Measurements from ENCODE around the gene PCDHA1. TPM values are rescaled to one million over a fixed set of nuclear protein-coding genes. Genes with fewer than 3 reads are reported as not detected.

Gene PCDHA1
- total RNA-seq, 1 donor from 2014 or later, result not detected

- Mint-ChIP-seq H3K27ac (ENCODE audit: unreplicated experiment) (no peak overlapping the region), H3K27me3 (ENCODE audit: low read depth) (no peaks in the 10 kb centered on the region), H3K4me3 (no peak overlapping the region), H3K4me1 (no peaks in the 10 kb centered on the region), H3K9me3 (peaks cover 9% of the 10 kb centered on the region), H3K36me3 (ENCODE audit: low read depth) (peaks cover 17% of the 10 kb centered on the region)
- TF ChIP-seq, protein P1, sequence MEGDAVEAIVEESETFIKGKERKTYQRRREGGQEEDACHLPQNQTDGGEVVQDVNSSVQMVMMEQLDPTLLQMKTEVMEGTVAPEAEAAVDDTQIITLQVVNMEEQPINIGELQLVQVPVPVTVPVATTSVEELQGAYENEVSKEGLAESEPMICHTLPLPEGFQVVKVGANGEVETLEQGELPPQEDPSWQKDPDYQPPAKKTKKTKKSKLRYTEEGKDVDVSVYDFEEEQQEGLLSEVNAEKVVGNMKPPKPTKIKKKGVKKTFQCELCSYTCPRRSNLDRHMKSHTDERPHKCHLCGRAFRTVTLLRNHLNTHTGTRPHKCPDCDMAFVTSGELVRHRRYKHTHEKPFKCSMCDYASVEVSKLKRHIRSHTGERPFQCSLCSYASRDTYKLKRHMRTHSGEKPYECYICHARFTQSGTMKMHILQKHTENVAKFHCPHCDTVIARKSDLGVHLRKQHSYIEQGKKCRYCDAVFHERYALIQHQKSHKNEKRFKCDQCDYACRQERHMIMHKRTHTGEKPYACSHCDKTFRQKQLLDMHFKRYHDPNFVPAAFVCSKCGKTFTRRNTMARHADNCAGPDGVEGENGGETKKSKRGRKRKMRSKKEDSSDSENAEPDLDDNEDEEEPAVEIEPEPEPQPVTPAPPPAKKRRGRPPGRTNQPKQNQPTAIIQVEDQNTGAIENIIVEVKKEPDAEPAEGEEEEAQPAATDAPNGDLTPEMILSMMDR (conservative IDR thresholded peaks at IDR 0.05), result no peak
- DNase-seq (ENCODE audit: low read depth, low spot score), result no peak
These were observed 167.3 kb downstream of the PCDHA1 start for GRCh38 chr5:140953234-140953633.

GRCh38 chr5:140962190-140962589 is 176.2 kb downstream of the PCDHA1 start:
- H3K27me3 Mint-ChIP-seq (ENCODE audit: low read depth), result peaks cover 11% of the 10 kb centered on the region
- TF ChIP-seq, protein P1 (conservative IDR thresholded peaks at IDR 0.05), result no peak
- peaks cover 16% of the 10 kb centered on the region for H3K4me1 Mint-ChIP-seq
- no peak for DNase-seq (ENCODE audit: low read depth, low spot score)
- no peaks in the 10 kb centered on the region for H3K9me3 Mint-ChIP-seq
- H3K27ac Mint-ChIP-seq (ENCODE audit: unreplicated experiment), result no peak overlapping the region
- no peaks in the 10 kb centered on the region for H3K36me3 Mint-ChIP-seq (ENCODE audit: low read depth)
- no peak overlapping the region for H3K4me3 Mint-ChIP-seq

DNA sequence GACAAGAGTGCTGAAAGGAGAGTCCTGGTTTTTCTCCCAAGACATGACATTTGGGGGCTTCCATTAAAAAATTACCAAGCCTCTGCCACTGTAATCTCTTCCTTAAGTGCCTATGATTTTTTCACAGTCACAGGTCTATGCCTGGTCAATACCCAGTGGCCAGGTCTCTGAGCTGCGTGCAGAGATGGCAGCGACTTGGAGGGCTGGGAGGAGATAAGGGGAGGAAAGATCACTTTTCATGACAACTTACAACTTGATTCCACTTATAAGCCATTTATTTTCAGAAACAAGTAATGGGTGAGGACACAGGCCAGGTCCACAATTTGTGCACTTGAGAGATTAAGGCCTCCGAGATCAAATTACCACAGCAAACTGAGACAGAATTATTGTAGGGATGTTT is 178.4 kb downstream of the PCDHA1 start:
- H3K27me3 Mint-ChIP-seq (ENCODE audit: low read depth), result peaks cover 11% of the 10 kb centered on the region
- H3K4me1 Mint-ChIP-seq, result peaks cover 16% of the 10 kb centered on the region
- no peak for DNase-seq (ENCODE audit: low read depth, low spot score)
- H3K4me3 Mint-ChIP-seq, result peak overlapping the region; percentile 91
- H3K9me3 Mint-ChIP-seq, result no peaks in the 10 kb centered on the region
- TF ChIP-seq, protein P1 (conservative IDR thresholded peaks at IDR 0.05), result no peak
- no peak overlapping the region for H3K27ac Mint-ChIP-seq (ENCODE audit: unreplicated experiment)
- H3K36me3 Mint-ChIP-seq (ENCODE audit: low read depth), result no peaks in the 10 kb centered on the region

- Mint-ChIP-seq H3K36me3 (ENCODE audit: low read depth) (no peaks in the 10 kb centered on the region), H3K27me3 (ENCODE audit: low read depth) (peaks cover 11% of the 10 kb centered on the region), H3K9me3 (no peaks in the 10 kb centered on the region), H3K4me1 (peaks cover 16% of the 10 kb centered on the region), H3K4me3 (peak overlapping the region; percentile 91), H3K27ac (ENCODE audit: unreplicated experiment) (peak overlapping the region; percentile 51)
- no peak for DNase-seq (ENCODE audit: low read depth, low spot score)
- TF ChIP-seq, protein P1 (conservative IDR thresholded peaks at IDR 0.05), result no peak
These were observed 180.0 kb downstream of the PCDHA1 start for GRCh38 chr5:140965905-140966292.

GRCh38 chr5:140966293-140967225 is 180.6 kb downstream of the PCDHA1 start, which contains the start of gene PCDHAC2:
Gene PCDHAC2, plus strand, starts transcription at chr5:140966476. Its CDS starts 291 bp downstream, at chr5:140966767.
- Mint-ChIP-seq H3K4me1 (peaks cover 16% of the 10 kb centered on the region), H3K27me3 (ENCODE audit: low read depth) (peaks cover 11% of the 10 kb centered on the region), H3K27ac (ENCODE audit: unreplicated experiment) (peak within 1 kb of the TSS; percentile 51), H3K4me3 (peak within 1 kb of the TSS; percentile 91), H3K36me3 (ENCODE audit: low read depth) (no peaks in the 10 kb centered on the region), H3K9me3 (no peaks in the 10 kb centered on the region)
- DNase-seq (ENCODE audit: low read depth, low spot score), result peak; percentile 55
- TF ChIP-seq, protein P1 (conservative IDR thresholded peaks at IDR 0.05), result no peak

Measured in neural crest cell (in vitro differentiated cells).